HG03060 (cell line): ENCODE data around the gene KIF6.

ENCODE experiments used
- ATAC-seq: cut with Tn5 transposase; IDR thresholded peaks from one replicate; pipeline ENCODE4 v1.9.1; 2021; ENCODE audit warnings: low read depth, moderate number of reproducible peaks; ENCODE audit not compliant: unreplicated experiment

Gene KIF6

DNA sequence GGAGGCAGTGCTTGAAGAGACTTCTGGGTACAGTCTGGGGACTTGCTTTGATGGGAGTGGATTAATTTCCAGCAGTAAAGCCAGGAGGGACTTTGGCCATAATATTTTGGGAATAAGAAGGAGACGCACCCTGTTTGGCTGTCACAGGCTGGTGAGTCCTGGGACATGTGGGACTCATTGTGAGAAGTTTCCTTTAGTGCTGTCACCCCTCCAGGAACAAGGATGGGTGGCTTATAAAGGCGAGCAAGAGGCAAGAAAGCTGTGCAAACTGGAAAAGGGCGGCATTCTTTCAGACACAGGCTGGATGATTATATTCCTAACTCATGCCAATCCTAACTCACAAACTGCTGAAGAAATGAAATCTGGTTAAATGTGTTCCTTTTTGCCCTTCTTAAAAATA lies 325.2 kb downstream of the KIF6 start:
- no peak for ATAC-seq

DNA sequence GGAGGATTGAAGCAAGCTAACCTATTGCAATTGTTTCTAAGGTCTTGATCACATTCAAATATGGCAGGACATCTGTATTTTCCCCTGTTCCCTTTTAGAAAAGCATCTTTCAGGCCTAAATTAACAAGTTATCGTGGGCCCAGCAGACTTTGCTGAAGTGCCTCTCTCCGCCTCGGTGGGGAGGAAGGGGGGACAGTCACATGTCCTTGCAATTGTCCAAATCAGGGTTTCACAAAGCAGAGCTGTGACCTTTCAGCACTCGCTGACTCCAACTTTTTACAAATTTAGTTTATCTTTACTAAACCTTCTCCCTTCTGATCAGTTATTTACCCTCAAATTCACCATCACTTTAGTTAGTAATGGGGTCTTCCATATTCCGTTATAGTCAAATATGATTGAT lies 328.4 kb downstream of the KIF6 start:
- ATAC-seq: no peak

DNA sequence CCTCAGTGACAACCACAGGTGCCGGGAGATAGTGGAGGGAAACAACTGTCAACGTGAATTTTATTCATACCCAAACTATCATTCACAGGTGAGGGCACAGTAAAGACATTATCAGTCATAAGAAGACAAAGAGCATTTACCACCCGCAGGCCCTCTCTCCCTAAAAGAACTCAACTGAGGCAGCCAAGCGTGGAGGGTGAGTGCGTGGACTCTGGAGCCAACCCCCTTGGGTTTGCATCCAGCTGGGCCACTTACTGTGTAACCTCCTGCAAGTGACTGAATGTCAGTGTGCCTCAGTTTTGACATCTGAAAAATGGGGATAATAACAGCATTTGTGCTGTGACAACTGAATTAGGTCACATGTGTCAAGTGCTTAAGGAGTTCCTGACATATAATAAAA lies 332.1 kb downstream of the KIF6 start:
- no peak for ATAC-seq

DNA sequence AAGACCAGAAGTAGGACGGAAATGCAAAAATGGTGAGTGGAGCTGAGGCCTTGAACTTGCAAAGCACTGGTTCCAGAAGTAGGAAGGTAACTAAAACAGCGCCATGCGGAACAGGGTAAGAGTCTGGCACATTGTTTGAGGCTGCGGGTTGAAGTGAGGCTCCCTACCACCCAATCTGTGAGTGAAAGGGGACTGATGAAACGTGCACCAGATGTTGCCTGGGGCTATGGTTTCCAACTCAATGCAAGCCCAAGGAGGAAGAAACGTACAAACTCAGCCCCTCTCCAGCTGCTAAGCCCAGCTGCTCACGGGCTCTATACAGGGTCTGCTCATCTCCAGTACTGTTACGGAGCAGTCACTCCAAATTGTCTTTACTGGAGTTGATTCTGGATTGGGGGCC lies 334.0 kb downstream of the KIF6 start:
- ATAC-seq: no peak

DNA sequence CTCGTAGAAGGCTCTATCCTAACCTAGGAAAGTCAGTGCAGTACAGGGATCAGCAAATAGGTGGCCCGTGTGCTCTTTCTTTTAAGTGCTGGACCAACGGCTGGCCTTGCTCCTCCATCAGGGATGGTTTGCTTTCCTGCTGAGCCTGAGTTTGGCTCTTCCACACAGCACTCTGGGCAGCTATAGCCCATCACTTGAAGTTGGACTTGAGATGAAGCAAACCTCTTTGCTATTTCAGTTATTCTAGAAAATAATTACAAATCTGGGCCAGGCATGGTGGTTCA lies 335.8 kb downstream of the KIF6 start:
- ATAC-seq: no peak

DNA sequence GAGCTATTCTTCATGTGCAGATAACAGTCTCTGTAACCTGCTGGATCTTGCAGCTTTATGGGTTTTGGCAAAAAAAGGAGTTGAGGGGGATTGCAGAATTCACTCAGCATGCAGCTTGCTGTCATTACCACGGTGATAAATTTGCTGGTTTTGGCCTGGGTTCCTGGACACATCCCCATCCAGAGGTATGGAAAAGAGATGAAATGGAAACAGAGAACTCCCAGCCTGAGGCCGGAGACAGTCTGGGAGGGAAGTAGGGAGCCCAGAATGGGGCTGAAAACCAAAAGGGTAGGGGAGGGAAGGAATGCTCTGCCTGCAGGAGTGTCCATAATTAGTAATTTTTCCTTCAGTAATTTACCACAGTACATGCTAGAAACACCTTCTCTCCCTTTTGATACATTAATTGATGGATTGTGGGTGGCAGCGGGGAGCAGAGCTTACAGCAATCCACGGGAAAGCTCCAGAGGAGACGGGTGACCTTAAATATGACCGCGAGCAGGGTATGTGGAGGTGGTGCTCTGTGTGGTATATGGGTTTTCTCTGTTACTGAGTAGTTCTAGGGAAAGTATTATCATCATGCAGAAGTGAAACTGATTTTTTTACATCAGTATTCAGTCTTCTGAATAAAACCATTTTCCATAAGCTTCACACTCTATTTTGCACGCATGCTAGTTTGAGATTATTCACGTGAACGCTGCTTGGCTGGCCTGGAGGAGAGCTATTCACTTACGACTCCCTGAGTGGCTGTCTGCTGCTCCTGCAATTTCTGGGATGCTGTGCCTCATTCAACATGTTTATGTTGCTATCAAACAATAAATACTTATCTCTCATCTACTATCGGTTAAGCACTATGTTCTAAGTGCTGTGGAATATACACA lies 336.4 kb downstream of the KIF6 start:
- ATAC-seq: no peak

- no peak for ATAC-seq
Measured at GRCh38 chr6:39387785-39388184, 337.4 kb downstream of the KIF6 start.

DNA sequence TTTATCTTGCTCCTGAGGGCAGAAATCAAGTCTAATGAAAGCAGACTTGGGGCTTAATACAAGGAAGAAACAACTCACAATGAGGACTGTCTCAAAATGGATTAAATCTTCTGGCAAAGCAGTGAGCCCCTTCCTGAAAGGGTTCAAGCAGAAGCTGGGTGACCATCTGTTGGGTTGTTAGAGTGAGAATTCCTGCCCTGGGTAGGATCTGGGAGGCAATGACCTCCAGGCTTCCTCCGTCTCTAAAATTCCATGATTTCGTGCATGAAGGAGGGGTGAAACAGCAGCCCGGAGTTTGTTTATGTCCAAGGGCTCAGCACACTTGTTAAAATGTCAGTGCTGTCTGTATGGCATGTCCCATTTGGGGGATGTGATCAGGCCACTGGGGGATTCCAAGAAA lies 338.7 kb downstream of the KIF6 start:
- ATAC-seq: no peak

- no peak for ATAC-seq
Measured at GRCh38 chr6:39381550-39382140, 343.6 kb downstream of the KIF6 start.

GRCh38 chr6:39380837-39381549 lies 344.2 kb downstream of the KIF6 start:
- ATAC-seq: no peak

GRCh38 chr6:39378960-39379425 lies 346.2 kb downstream of the KIF6 start:
- ATAC-seq: no peak

DNA sequence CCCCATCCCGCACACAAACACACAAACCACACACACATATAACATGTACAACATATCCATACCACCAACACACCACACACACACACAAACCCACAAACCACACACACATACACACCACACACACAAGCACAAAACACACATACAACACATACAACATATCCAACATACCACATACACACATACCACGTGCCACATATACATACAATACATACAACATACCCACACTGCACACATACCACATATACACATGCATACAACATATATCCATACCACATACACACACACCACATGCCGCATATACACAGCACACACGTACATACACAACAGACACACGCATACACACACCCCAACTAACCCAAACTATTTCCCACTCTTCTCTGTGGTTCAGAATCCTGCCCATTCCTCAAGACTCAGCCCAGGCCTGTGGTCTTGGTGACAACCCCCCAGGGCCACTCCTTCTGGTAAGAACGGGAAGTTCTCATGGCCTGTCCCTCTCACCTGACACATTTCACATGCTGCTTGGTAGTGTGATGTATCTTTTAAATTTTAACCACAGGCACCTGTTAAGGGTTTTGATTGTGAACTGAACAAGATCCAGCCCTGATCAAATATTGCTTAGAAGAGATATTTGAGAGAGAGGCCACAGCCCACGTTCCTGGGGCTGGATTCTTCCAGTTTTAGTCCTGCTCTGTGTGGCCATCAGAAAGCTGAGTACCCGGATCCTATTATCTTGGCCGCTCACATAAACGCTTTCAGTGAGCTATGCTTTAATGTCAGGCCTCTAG lies 346.8 kb downstream of the KIF6 start:
- ATAC-seq: no peak

- no peak for ATAC-seq
Measured at GRCh38 chr6:39377539-39377950, 347.7 kb downstream of the KIF6 start.

- ATAC-seq: no peak
Measured at GRCh38 chr6:39375405-39375804, 349.8 kb downstream of the KIF6 start.

- ATAC-seq: no peak
Measured at GRCh38 chr6:39370390-39370789, 354.8 kb downstream of the KIF6 start.

DNA sequence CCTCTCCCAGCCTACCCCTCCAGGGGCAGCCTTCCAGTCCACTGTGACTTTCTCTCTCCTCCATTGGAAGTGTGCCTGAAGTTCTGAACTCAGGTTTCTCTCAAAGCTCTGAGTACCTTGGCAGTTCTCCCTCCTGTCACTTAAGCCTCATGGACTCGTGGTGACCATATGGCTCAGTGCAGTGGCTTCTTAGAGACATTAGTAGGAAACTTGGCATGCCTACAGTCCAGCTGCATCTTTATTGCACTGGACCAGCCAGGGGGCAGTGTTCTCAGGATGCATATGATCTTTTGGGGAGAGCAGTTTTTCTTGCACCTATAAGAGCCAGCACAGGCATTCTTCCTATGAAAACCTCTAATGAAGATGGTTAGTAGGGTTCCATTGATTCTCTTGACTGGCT lies 355.2 kb downstream of the KIF6 start:
- ATAC-seq: no peak

DNA sequence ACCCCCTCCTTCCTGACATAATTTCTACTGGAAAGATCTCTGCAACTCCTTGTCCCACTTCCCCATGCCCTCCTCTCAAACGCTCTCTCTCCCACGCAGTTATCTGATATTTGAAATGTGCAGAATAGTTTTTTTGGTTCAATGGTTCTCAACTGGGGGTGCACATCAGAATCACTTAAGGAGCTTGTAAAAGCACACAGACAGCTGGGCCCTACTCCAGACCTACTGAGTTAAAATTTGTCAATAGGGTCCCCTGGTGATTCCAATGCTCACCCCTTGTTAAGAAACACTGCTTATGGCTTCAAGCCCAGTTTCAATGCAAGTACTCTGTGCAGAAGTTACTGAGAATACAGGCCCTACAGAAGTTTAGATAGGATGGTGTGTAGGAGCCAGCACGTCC lies 357.5 kb downstream of the KIF6 start:
- no peak for ATAC-seq

DNA sequence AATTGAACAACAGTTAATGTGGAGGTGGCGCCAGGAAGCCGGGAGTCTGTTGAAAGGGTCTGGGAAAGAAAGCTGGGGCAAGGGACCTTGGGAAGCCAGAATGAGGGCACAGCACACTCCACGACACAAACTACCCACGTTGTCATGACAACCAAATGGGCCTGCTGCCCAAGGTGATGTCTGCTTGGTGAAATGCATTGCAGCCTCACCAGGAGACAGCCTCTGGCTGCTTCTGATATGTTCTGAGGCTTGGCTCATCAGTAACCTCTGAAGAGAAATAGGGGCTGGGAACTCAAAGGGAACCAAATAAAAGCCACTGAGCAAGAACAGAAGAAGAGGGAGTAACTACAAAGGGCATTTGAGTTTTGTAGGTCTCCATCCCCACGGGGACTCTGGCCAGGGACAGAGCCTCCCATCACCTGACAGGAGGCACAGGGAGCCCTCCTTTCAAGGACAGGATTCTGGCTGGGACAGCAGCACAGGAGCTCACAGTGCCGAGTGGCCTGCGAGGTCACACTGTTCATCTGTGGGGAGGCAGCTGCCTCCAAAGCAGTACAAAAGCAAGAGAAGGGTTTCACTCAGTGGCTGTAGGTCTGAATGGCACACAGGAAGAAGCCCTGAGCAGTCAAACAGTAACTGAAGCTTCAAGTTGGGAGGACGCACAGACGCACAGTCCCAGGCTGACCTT lies 358.1 kb downstream of the KIF6 start:
- ATAC-seq: no peak

DNA sequence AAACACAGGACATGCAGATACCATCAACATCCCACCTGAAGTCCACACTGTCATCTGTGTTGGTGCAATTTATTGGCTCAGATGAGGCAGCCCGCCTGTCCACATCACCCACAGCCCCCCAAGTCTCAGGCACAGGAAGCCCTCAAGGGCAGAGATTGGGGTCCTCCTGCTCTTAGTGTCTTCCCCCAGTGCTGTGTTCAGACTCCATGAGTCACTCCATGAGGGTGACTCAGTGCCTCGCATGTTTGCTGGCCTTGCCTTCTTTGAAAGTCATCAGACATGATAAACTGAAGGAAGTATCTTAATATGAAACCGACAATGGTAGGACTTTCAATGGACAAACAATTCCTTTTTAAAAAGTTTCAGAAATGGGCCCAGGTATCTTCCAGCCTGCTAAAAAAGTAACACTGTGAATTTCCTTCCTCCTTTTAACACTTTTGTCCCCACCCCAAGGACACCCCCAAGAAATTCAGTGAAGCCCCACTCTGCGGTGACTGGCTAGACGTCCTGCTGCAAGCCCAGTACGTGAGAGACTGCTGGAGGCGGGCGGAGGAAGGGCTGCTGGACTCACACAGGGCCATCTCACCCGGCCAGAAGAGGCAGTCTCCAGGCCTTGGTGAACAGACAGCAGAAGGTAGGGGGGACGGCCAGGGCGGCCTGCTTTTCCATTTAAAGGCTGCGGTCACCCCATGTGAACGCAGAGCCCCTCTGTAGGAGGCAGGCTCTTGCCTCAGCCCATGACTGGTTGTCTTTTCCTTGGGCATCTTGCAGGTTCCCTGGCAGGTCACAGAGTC lies 359.7 kb downstream of the KIF6 start:
- no peak for ATAC-seq

GRCh38 chr6:39363280-39363679 lies 361.9 kb downstream of the KIF6 start:
- ATAC-seq: no peak
